ENCODE data around the gene CABLES1. TPM values are rescaled to one million over a fixed set of nuclear protein-coding genes. Genes with fewer than 3 reads are reported as not detected.
A peak's percentile ranks its signal among the peaks of the same experiment; 100 is the strongest.

CABLES1 gene
- total RNA-seq, 4 donors from 2014 or later, result 6.6 to 28.5 (median 19.5) TPM

GRCh38 chr18:23129355-23130002 lies 5.8 kb upstream of the CABLES1 start:
- Histone ChIP-seq H3K27me3 (no peaks in the 10 kb centered on the region), H3K27ac (peak overlapping the region in 1 of 4 donors; percentile 3), H3K9me3 (no peaks in the 10 kb centered on the region), H3K4me1 (peaks cover 0 to 20% (median 2%) of the 10 kb centered on the region in 4 donors), H3K36me3 (no peaks in the 10 kb centered on the region), H3K4me3 (no peak overlapping the region)
- no peak for TF ChIP-seq CTCF (IDR thresholded peaks at IDR 0.05)
- no peak for DNase-seq

- H3K27ac ChIP-seq, result no peak overlapping the region
- H3K4me1 ChIP-seq, result peaks cover 0 to 26% (median 13%) of the 10 kb centered on the region in 4 donors
- no peaks in the 10 kb centered on the region for H3K9me3 ChIP-seq
- H3K27me3 ChIP-seq, result no peaks in the 10 kb centered on the region
- H3K4me3 ChIP-seq, result no peak overlapping the region
- no peak for TF ChIP-seq POLR2A (IDR thresholded peaks at IDR 0.05)
- peak; percentile 67 to 87 (median 82) for TF ChIP-seq CTCF (IDR thresholded peaks at IDR 0.05)
- DNase-seq, result peak in 2 of 3 donors; percentile 69 to 82
- no peaks in the 10 kb centered on the region for H3K36me3 ChIP-seq
Observed at GRCh38 chr18:23131693-23132319, 3.5 kb upstream of the CABLES1 start.

- Histone ChIP-seq H3K4me3 (peak overlapping the region in 2 of 4 donors; percentile 59 to 80), H3K27me3 (no peaks in the 10 kb centered on the region), H3K36me3 (no peaks in the 10 kb centered on the region), H3K4me1 (peaks cover 0 to 34% (median 16%) of the 10 kb centered on the region in 4 donors), H3K9me3 (no peaks in the 10 kb centered on the region), H3K27ac (peak overlapping the region in 1 of 4 donors; percentile 80)
- peak in 1 of 2 donors; percentile 16 for TF ChIP-seq POLR2A (IDR thresholded peaks at IDR 0.05)
- TF ChIP-seq CTCF (IDR thresholded peaks at IDR 0.05), result no peak
- DNase-seq, result peak in 2 of 3 donors; percentile 63 to 66
Observed at GRCh38 chr18:23133860-23134779, 1.2 kb upstream of the CABLES1 start.

GRCh38 chr18:23135550-23136325 lies 453 bp downstream of the CABLES1 start:
- no peaks in the 10 kb centered on the region for H3K9me3 ChIP-seq
- peak overlapping the region; percentile 26 to 80 (median 48) for H3K27ac ChIP-seq
- TF ChIP-seq CTCF (IDR thresholded peaks at IDR 0.05), result peak in 1 of 6 experiments; percentile 11
- peak in 1 of 2 donors; percentile 6 for TF ChIP-seq POLR2A (IDR thresholded peaks at IDR 0.05)
- peaks cover 0 to 37% (median 16%) of the 10 kb centered on the region in 4 donors for H3K4me1 ChIP-seq
- no peaks in the 10 kb centered on the region for H3K36me3 ChIP-seq
- no peaks in the 10 kb centered on the region for H3K27me3 ChIP-seq
- DNase-seq, result peak in 2 of 3 donors; percentile 55 to 75
- H3K4me3 ChIP-seq, result peak overlapping the region; percentile 42 to 80 (median 59)

Data from Peyer's patch (tissue), 4 donors.